IPS-NIHi7 (cell line): ENCODE results near the gene FLNC.

ENCODE experiments used
- DNase-seq: peaks from one replicate; pipeline ENCODE4 v3.0.0; 2012; ENCODE audit warnings: mixed read lengths; ENCODE audit errors: extremely low spot score

Gene FLNC

GRCh38 chr7:128878226-128879105 lies 48.3 kb downstream of the FLNC start:
- no peak for DNase-seq

- DNase-seq, result no peak
Observed at GRCh38 chr7:128879461-128879938, 49.3 kb downstream of the FLNC start.

DNA sequence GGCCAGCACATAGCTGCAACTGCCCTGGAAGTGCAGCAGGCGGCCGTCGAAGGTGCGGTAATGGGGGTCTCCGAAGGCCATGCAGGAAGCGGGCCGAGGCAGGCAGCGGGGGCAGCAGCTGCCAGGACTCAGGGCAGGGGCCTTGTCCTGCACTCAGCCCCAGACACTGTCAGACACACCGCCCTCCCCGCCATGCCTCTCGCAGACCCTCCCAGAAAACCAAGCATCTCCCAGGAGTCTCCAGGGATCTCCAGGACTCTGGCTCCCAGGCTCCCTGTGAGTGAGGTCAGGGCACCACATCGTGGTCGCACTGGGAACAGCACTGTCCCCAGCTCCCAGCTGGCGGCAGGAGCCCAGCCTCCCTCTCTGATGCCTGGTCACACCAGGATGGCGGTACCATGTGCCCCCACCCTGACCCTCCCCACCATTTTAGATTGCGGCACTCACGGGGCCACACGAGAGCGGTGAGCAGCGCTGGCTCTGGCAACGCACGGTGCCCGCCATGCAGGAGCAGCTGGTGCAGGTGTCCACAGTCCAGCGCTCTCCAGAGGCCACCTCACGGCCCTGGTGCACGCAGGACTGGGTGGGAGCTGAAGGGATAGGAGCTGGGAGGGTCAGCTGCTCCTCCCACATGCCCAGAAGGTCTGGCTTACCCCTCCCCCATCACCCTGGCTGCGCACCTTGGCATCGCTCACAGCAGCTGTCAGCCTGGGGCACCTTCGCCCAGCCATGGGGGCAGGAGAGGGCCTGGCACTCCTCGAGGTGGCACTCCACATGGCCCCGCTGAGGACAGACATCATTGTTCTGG lies 49.9 kb downstream of the FLNC start:
- peak; percentile 94 for DNase-seq

DNA sequence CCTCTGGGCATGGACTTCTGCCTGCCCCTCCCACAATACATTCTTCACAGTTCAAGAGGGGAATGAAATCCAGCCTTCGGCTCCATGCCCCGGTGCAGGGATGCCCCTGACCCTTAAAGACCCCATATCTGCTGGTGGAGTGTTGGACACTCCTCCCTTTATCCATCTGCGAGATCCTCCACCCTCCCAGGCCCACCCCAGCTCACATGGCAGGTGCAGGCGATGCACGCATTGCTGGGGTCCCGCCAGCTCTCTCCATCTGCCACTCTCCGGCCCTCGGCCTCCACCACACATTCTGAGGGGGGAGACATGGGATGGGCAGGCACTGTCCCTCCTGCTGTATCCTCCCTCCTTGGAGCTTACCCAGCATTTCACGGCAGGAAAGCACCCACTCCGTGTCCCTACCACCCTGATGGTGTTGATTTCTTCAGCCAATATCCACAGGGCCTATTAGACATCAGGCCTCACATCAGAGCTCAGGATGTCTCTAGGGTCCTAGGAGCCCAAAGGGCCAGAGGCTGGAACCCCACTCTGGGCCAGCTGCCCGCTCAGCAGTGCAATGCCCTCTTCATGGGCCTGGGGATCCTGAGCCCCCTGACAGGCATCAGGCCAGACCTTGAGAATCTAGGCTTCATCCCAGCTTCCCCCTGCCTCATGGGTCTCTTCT lies 50.7 kb downstream of the FLNC start:
- DNase-seq, result no peak

- DNase-seq, result no peak
Observed at GRCh38 chr7:128881458-128882125, 51.4 kb downstream of the FLNC start.

DNA sequence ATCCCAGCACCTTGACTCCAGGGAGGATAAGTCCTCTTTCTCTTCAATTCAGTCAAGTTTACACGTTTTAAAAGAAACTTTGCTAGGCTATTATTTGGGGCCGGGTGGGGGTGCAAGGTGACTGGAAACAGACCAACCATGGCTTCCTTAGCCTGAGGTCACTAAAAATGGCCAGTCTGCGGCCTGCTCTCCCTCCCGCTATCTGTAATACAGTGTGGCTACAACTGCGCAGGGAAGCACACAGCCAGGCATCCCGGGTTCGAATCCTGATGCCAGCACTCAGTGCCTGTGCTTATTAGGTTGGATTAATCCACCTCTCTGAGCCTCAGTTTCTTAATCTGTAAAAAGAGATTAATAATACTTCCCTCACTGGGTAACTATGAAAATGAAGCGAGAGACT lies 51.9 kb downstream of the FLNC start:
- no peak for DNase-seq

DNA sequence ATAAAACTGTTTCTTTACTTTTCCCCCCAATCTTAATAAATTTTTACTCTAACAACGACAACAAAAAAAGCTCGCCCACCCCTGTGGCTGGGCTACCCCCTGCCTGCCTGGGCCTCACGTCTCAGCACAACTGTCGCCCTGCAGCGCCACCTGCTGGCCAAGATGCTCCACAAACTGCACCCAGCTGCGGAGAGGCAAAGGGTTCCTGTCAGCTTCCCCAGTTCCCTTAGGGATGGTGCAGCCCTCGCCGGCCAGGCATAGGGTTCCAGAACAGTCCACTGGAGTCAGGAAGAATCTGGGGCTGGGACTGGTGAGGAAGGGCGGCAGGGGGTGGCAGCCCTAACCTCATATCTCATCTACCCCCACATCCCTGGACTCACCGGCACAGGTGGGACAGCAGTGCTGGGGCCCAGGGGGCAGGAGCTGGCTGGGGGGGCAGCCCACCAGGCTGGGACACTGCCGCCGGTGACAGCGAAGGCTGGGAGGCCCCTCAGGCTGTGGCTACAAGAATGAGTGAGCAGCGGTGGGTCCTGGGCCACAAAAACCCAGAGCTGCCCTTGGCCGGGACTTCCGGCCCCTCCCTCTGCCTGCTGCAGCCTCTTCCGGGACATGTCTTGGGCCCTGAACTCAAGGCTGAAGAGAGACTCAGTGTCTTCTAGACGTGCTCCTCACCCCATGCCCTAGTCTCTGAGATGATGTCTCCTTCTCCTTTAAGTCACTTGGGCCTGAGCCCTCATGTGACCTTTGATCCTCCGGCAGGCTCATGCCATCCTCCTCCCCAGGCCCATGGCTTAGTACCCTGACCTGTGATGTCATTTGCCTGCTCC lies 53.6 kb downstream of the FLNC start:
- peak; percentile 96 for DNase-seq

GRCh38 chr7:128884561-128885369 lies 54.6 kb downstream of the FLNC start:
- no peak for DNase-seq

DNA sequence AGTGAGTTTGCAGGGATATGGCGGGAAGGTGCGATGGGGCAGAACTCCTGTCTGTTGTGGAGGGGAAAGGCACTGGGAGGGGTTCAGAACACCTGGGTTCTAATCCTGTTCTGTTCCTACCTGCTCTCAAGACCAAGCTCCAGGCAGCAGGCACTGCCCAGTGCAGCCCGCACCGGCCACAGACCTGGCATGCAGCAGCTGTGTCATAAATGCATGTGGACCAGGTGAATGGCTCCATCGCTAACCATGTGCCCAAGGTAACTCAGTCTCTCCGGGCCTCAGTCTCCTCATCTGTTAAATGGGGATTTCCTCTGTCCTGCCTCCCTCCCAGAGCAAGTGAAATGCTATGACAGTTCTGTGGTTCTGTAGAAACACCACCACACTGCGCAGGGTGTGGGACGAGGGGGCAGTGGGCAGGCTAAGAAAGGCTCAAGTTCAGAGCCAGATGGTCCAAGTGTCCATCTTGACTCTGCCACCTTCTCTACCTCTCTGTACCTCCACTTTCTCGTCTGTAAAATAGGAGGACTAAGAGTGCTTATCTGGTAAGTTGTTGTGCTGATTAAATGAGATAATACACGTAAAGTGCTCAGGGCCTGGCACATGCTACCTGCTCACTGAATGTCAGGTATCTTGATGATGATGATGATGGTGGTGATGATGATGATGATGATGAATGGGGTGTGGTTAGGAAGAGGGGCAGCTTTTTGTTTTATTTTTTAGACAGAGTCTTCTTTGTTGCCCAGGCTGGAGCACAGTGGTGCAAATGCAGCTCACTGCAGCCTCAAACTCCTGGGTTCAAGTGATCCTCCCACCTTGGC lies 55.4 kb downstream of the FLNC start:
- no peak for DNase-seq

DNA sequence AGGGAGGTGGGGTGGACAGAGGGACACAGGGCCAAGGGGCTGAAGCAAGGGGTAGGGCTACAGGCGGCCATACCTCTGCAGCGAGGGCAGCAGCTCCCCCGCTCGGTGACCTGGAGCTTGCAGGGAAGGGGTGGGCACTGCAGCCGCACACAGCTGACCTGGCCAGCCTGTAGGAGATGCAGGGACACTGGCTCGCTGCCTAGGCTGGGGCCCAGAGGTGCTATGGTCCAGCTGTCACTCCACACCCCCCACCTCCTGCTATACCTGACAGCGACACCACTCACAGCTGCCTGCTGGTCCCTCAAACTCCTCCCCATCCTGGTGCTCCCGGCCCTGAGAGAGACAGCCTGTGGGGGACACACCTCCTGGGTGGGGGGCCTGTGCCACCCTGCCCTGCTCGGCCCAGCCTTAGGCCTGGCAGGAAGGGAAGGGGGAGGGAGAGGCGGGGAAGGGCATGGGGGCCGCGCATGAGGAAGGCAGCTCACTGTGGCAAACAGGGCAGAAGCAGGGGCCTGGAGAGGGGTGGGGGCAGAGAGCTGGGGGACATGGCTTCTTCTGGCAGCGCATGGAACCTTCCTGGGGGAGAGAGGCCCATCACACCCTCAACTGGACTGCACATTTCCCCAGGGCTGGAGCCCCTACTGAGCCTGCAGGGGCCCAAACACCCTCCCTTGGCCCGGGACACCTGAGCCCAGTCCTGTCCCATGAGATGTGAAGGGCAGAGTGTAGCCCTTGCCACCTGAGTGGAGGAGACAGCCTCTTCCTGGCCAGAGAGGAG lies 56.4 kb downstream of the FLNC start:
- DNase-seq, result no peak

DNA sequence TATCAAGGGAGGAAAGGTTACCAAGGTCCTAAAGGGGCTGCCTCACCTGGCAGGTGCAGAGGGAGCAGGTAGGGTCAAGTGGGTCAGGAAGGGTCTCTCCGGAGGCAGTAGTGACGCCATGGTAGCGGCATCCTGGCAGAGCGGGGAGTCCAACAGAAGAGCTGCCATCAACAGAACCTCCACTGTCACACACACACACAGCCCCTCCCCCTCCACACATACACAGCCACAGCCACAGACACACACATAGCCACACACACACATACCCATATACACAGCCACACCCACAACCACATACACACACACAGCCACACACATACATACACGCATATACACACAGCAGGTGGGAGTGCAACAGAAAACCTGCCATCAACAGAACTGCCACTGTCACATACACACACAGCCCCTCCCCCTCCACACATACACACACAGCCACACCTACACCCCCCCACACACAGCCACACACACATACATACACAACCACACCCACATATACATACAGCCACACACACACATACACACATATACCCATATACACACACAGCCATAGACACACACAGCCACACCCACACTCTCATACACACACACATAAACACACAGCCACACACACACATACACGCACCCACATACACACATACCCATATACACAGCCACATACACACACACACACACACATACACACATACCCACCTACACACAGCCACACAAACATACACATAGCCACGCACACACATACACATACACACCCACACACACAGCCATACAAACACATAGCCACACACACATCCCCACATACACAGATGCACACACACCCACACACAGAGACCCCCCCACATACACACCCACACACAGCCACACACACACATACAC lies 57.2 kb downstream of the FLNC start:
- no peak for DNase-seq

- no peak for DNase-seq
Observed at GRCh38 chr7:128888039-128888755, 58.0 kb downstream of the FLNC start.

DNA sequence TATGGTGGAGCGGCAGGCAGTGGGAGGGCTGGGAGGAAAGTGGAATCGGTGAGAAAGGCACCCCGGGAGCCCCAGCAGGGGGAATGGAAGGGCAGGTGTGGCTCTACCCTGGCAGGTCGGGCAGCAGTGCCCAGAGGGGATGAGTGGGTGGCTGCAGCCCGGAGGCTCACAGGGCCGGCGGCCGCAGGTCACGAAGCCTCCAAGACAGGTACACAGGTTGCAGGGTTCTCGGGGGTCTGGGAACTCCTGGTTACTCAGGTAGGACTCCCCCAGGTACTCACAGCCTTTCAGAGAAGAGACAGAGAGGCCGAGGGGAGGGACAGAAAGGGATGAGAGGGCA lies 58.5 kb downstream of the FLNC start:
- DNase-seq, result no peak

- no peak for DNase-seq
Observed at GRCh38 chr7:128889121-128889520, 58.9 kb downstream of the FLNC start.

- DNase-seq, result peak; percentile 52
Observed at GRCh38 chr7:128890306-128891109, 60.3 kb downstream of the FLNC start.
